ENCODE results near the gene PPP6R1. TPM values are rescaled to one million over a fixed set of nuclear protein-coding genes. Genes with fewer than 3 reads are reported as not detected.

PPP6R1 gene
- total and polyA plus RNA-seq, 2 donors (not counting 1 experiment from before 2014, with no cell fraction given): 28.5 to 34.0 TPM

DNA sequence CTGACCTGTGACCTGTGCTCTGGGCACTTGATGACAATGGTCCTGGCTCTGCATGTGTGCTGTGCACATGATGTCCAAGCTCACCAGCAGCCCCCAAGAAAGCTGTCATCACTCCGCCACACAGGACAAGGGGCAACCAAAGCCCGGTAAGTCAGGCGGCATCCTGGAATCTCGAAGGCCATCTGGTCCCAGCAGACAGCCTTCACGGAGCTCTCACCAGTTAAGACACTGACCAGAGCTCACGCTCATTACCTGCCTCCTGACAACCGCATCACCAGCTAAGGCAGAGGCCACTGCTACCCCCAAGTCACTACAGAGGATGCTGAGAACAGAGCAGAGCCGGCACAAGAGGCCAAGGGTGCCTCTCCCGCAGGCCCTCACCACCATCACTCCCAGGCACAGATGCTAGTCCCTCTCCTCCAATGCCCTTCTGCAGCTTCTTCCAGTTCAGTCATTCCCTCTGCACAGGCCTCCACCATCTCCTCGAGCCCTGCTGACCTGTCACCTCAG is 10.6 kb downstream of the PPP6R1 start:
- H3K27me3 ChIP-seq (ENCODE audit: control insufficient read depth, insufficient read depth, low read length): no peaks in the 10 kb centered on the region
- H3K36me3 ChIP-seq (ENCODE audit: control insufficient read depth, insufficient read depth, low read length): peaks cover 11% of the 10 kb centered on the region
- no peaks in the 10 kb centered on the region for H3K9me3 ChIP-seq (ENCODE audit: control insufficient read depth, insufficient read depth, low read depth, low read length)
- H3K27ac ChIP-seq (ENCODE audit: insufficient read depth, low read length): peak overlapping the region; percentile 1
- H2AFZ ChIP-seq (ENCODE audit: low read length): no peak overlapping the region
- H3K79me2 ChIP-seq (ENCODE audit: control insufficient read depth, insufficient read depth, low read length): peaks cover 63% of the 10 kb centered on the region
- H3K9ac ChIP-seq (ENCODE audit: insufficient read depth, low read length): no peak overlapping the region
- H3K4me1 ChIP-seq (ENCODE audit: control insufficient read depth, extremely low read depth, insufficient read depth, low read length): no peaks in the 10 kb centered on the region
- peaks cover 3% of the 10 kb centered on the region for H4K20me1 ChIP-seq (ENCODE audit: control insufficient read depth, extremely low read depth, insufficient read depth, low read length)
- H3K4me2 ChIP-seq (ENCODE audit: extremely low read depth, insufficient read depth, low read length): no peak overlapping the region
- no peak overlapping the region for H3K4me3 ChIP-seq (replicated peaks in 1 of 4; ENCODE audit: control extremely low read depth in 1 of 4, insufficient read depth in 1 of 4, low read depth in 3 of 4, low read length in 4 of 4)
- TF ChIP-seq EZH2 (IDR thresholded peaks at IDR 0.05; ENCODE audit: low read length, missing control alignments) (no peak), CTCF (conservative IDR thresholded peaks at IDR 0.05 in 1 of 2, IDR thresholded peaks at IDR 0.05 in 1 of 2; ENCODE audit: low read depth in 1 of 2, low read length in 2 of 2) (no peak)
- no peak for DNase-seq (ENCODE audit: low read depth in 2 of 2)

DNA sequence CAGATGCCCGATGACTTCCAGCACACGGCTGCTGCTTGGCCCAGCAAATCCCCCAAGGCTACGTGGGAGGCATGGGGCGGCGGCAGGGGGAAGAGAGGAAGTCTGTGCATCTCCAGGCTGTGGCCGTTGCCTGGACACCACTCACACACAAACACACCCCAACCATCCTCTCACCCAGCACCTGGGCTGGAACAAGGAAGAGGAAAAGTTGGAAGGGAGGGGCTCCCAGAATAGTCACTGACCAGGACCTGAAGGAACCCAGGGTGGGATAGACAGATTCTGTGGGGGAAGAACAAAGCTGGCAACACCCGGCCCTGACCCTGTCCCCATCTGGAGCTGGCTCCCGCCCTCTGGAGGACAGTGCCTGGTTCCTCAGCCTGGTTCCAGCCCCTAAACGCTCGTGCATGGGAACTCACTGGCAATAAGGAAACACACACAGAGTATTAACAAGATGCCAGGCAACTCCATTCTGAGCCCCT is 11.2 kb downstream of the PPP6R1 start:
- H3K9ac ChIP-seq (ENCODE audit: insufficient read depth, low read length): no peak overlapping the region
- H3K4me3 ChIP-seq (replicated peaks in 1 of 4; ENCODE audit: control extremely low read depth in 1 of 4, insufficient read depth in 1 of 4, low read depth in 3 of 4, low read length in 4 of 4): no peak overlapping the region
- H3K4me1 ChIP-seq (ENCODE audit: control insufficient read depth, extremely low read depth, insufficient read depth, low read length): no peaks in the 10 kb centered on the region
- DNase-seq (ENCODE audit: low read depth in 2 of 2): peak in 1 of 2 donors; percentile 26
- H3K4me2 ChIP-seq (ENCODE audit: extremely low read depth, insufficient read depth, low read length): no peak overlapping the region
- peaks cover 58% of the 10 kb centered on the region for H3K79me2 ChIP-seq (ENCODE audit: control insufficient read depth, insufficient read depth, low read length)
- peaks cover 3% of the 10 kb centered on the region for H4K20me1 ChIP-seq (ENCODE audit: control insufficient read depth, extremely low read depth, insufficient read depth, low read length)
- peak overlapping the region; percentile 1 for H3K27ac ChIP-seq (ENCODE audit: insufficient read depth, low read length)
- H3K36me3 ChIP-seq (ENCODE audit: control insufficient read depth, insufficient read depth, low read length): peaks cover 11% of the 10 kb centered on the region
- H3K9me3 ChIP-seq (ENCODE audit: control insufficient read depth, insufficient read depth, low read depth, low read length): no peaks in the 10 kb centered on the region
- no peak for TF ChIP-seq EZH2 (IDR thresholded peaks at IDR 0.05; ENCODE audit: low read length, missing control alignments)
- no peak for TF ChIP-seq CTCF (conservative IDR thresholded peaks at IDR 0.05 in 1 of 2, IDR thresholded peaks at IDR 0.05 in 1 of 2; ENCODE audit: low read depth in 1 of 2, low read length in 2 of 2)
- H2AFZ ChIP-seq (ENCODE audit: low read length): no peak overlapping the region
- no peaks in the 10 kb centered on the region for H3K27me3 ChIP-seq (ENCODE audit: control insufficient read depth, insufficient read depth, low read length)

- H3K79me2 ChIP-seq (ENCODE audit: control insufficient read depth, insufficient read depth, low read length): peaks cover 50% of the 10 kb centered on the region
These were observed 12.1 kb downstream of the PPP6R1 start for GRCh38 chr19:55246462-55247451.

More at GRCh38 chr19:55246462-55247451, 12.1 kb downstream of the PPP6R1 start:
- no peaks in the 10 kb centered on the region for H3K4me1 ChIP-seq (ENCODE audit: control insufficient read depth, extremely low read depth, insufficient read depth, low read length)
- H3K9ac ChIP-seq (ENCODE audit: insufficient read depth, low read length): no peak overlapping the region
- H3K4me3 ChIP-seq (replicated peaks in 1 of 4; ENCODE audit: control extremely low read depth in 1 of 4, insufficient read depth in 1 of 4, low read depth in 3 of 4, low read length in 4 of 4): no peak overlapping the region
- no peak for TF ChIP-seq EZH2 (IDR thresholded peaks at IDR 0.05; ENCODE audit: low read length, missing control alignments)
- TF ChIP-seq CTCF (conservative IDR thresholded peaks at IDR 0.05 in 1 of 2, IDR thresholded peaks at IDR 0.05 in 1 of 2; ENCODE audit: low read depth in 1 of 2, low read length in 2 of 2): no peak
- H3K27me3 ChIP-seq (ENCODE audit: control insufficient read depth, insufficient read depth, low read length): no peaks in the 10 kb centered on the region
- no peak overlapping the region for H3K27ac ChIP-seq (ENCODE audit: insufficient read depth, low read length)
- H3K9me3 ChIP-seq (ENCODE audit: control insufficient read depth, insufficient read depth, low read depth, low read length): no peaks in the 10 kb centered on the region
- H2AFZ ChIP-seq (ENCODE audit: low read length): no peak overlapping the region
- no peak overlapping the region for H3K4me2 ChIP-seq (ENCODE audit: extremely low read depth, insufficient read depth, low read length)
- H3K36me3 ChIP-seq (ENCODE audit: control insufficient read depth, insufficient read depth, low read length): peaks cover 16% of the 10 kb centered on the region
- no peak for DNase-seq (ENCODE audit: low read depth in 2 of 2)
- peaks cover 3% of the 10 kb centered on the region for H4K20me1 ChIP-seq (ENCODE audit: control insufficient read depth, extremely low read depth, insufficient read depth, low read length)

All from fibroblast of lung (primary cell).